H1 (cell line): ENCODE data around the gene FYB2. TPM values are rescaled to one million over a fixed set of nuclear protein-coding genes. Genes with fewer than 3 reads are reported as not detected.

Experiments
- CTCF ChIA-PET: fragments of 300-600 bp; sonication (Branson Sonifier 250); formaldehyde crosslinking; loops from one replicate; lab custom pipeline; 2021; ENCODE audit not compliant: partially characterized antibody; lab: Charles Lee
- POLR2A ChIA-PET: fragments of 300-600 bp; sonication (Branson Sonifier 250); formaldehyde crosslinking; loops from one replicate; lab custom pipeline; 2021; ENCODE audit warnings: inconsistent platforms; ENCODE audit not compliant: partially characterized antibody; lab: Charles Lee
- DNase-seq, 2 experiments: peaks; one replicate each; pipeline versions ENCODE4 v3.0.0 to v3.0.0-alpha.2; 2010 to 2022; ENCODE audit warnings: low spot score in 2 of 2, low read depth in 1 of 2, mixed read lengths in 1 of 2
- FAIRE-seq: peaks from 2 replicates; lab custom pipeline; 2011; peaks lifted over from hg19 to GRCh38; lab: Jason Lieb, UNC
- H2AFZ ChIP-seq: 2 replicates; pipeline ENCODE4 v1.8.1; 2012; ENCODE audit warnings: low read length, inconsistent platforms
- H2AK5ac ChIP-seq: 2 replicates; pipeline ENCODE4 v1.6.1; 2013; ENCODE audit warnings: low read depth, low read length
- H2BK120ac ChIP-seq: replicated peaks from 2 replicates; pipeline ENCODE3; 2013; ENCODE audit warnings: low read depth, low read length, inconsistent platforms
- H2BK12ac ChIP-seq: 2 replicates; pipeline ENCODE4 v1.6.1; 2013; ENCODE audit warnings: low read depth, low read length
- H2BK15ac ChIP-seq: 2 replicates; pipeline ENCODE4 v1.6.1; 2013; ENCODE audit warnings: low read length
- H2BK20ac ChIP-seq: 2 replicates; pipeline ENCODE4 v1.6.1; 2013; ENCODE audit warnings: low read length
- H2BK5ac ChIP-seq: 2 replicates; pipeline ENCODE4 v1.6.1; 2013; ENCODE audit warnings: low read depth, low read length
- H3K14ac ChIP-seq: 2 replicates; pipeline ENCODE4 v1.6.1; 2013; ENCODE audit warnings: inconsistent platforms; ENCODE audit not compliant: insufficient read length
- H3K18ac ChIP-seq: 2 replicates; pipeline ENCODE4 v1.6.1; 2013; ENCODE audit warnings: low read length; ENCODE audit errors: extremely low read depth
- H3K23ac ChIP-seq: 2 replicates; pipeline ENCODE4 v1.6.1; 2013; ENCODE audit warnings: inconsistent platforms; ENCODE audit not compliant: insufficient read length
- H3K23me2 ChIP-seq: 2 replicates; pipeline ENCODE4 v1.6.1; 2013; ENCODE audit warnings: low read depth, low read length
- H3K27ac ChIP-seq: 2 replicates; pipeline ENCODE4 v1.6.1; 2011; ENCODE audit warnings: low read depth, low read length, inconsistent platforms
- H3K27me3 ChIP-seq, 4 experiments: replicated peaks in 1 of 4; 1 replicate in 1 of 4; 2 replicates in 3 of 4; pipeline versions ENCODE4 v1.6.1 to v1.8.1; 2011 to 2013; ENCODE audit warnings: low read length in 3 of 4, mild to moderate bottlenecking in 3 of 4, inconsistent platforms in 2 of 4, mixed read lengths in 2 of 4, moderate library complexity in 1 of 4; ENCODE audit not compliant: control insufficient read depth in 3 of 4, insufficient read depth in 3 of 4; ENCODE audit errors: extremely low read depth in 1 of 4
- H3K36me3 ChIP-seq, 4 experiments: 2 replicates each; pipeline versions ENCODE4 v1.6.1 to v1.8.1; 2011 to 2013; ENCODE audit warnings: mild to moderate bottlenecking in 4 of 4, low read length in 3 of 4, moderate library complexity in 2 of 4, control low read depth in 1 of 4, inconsistent platforms in 1 of 4; ENCODE audit not compliant: insufficient read depth in 4 of 4, control insufficient read depth in 2 of 4
- H3K4ac ChIP-seq: replicated peaks from 2 replicates; pipeline ENCODE3; 2013; ENCODE audit warnings: low read length, low read depth, mixed read lengths, inconsistent platforms; ENCODE audit not compliant: insufficient read length
- H3K4me1 ChIP-seq, 4 experiments: replicated peaks in 1 of 4; 1 replicate in 1 of 4; 2 replicates in 3 of 4; pipeline versions ENCODE4 v1.6.1 to v1.8.1; 2011 to 2013; ENCODE audit warnings: low read length in 3 of 4, inconsistent platforms in 2 of 4, mixed read lengths in 1 of 4; ENCODE audit not compliant: insufficient read depth in 4 of 4, control insufficient read depth in 3 of 4
- H3K4me2 ChIP-seq, 2 experiments: 2 replicates each; pipeline versions ENCODE4 v1.6.1 to v1.8.1; 2011 to 2013; ENCODE audit warnings: low read depth in 2 of 2, low read length in 2 of 2, control low read depth in 1 of 2, inconsistent platforms in 1 of 2, mild to moderate bottlenecking in 1 of 2; ENCODE audit not compliant: insufficient read depth in 1 of 2
- H3K4me3 ChIP-seq, 4 experiments: fragments of 200-600, 300-600 bp in 1 of 4; sonication (generic), shearing (Covaris generic), sonication (Bioruptor Twin) in 1 of 4; 2 replicates each; pipeline versions ENCODE4 v1.5.1 to v1.8.1; 2011 to 2016; ENCODE audit warnings: low read length in 4 of 4, low read depth in 3 of 4, control low read depth in 2 of 4, inconsistent platforms in 2 of 4, mild to moderate bottlenecking in 2 of 4, mixed read lengths in 1 of 4, moderate library complexity in 1 of 4; ENCODE audit not compliant: insufficient read depth in 2 of 4; ENCODE audit errors: extremely low read depth in 1 of 4
- H3K56ac ChIP-seq: replicated peaks from 2 replicates; pipeline ENCODE3; 2013; ENCODE audit warnings: low read depth, mild to moderate bottlenecking, mixed read lengths, low read length, inconsistent platforms; ENCODE audit not compliant: insufficient read length
- H3K79me1 ChIP-seq: 2 replicates; pipeline ENCODE4 v1.6.1; 2013; ENCODE audit warnings: low read depth, low read length, control low read depth
- H3K79me2 ChIP-seq, 2 experiments: 2 replicates each; pipeline versions ENCODE4 v1.6.1 to v1.8.1; 2012 to 2013; ENCODE audit warnings: low read length in 2 of 2, mild to moderate bottlenecking in 2 of 2, inconsistent platforms in 1 of 2; ENCODE audit not compliant: insufficient read depth in 2 of 2, control insufficient read depth in 1 of 2
- H3K9ac ChIP-seq, 4 experiments: replicated peaks in 1 of 4; 1 replicate in 1 of 4; 2 replicates in 3 of 4; pipeline versions ENCODE4 v1.6.1 to v1.8.1; 2011 to 2013; ENCODE audit warnings: low read depth in 3 of 4, low read length in 3 of 4, control low read depth in 2 of 4, mild to moderate bottlenecking in 2 of 4, moderate library complexity in 2 of 4, inconsistent platforms in 1 of 4; ENCODE audit errors: extremely low read depth in 1 of 4
- H3K9me3 ChIP-seq, 2 experiments: 2 replicates each; pipeline versions ENCODE4 v1.6.1 to v1.8.1; 2012 to 2013; ENCODE audit warnings: mild to moderate bottlenecking in 2 of 2, moderate library complexity in 2 of 2, control low read depth in 1 of 2, inconsistent platforms in 1 of 2, low read depth in 1 of 2, low read length in 1 of 2, mixed read lengths in 1 of 2; ENCODE audit not compliant: insufficient read depth in 2 of 2
- H4K20me1 ChIP-seq, 2 experiments: replicated peaks in 1 of 2; 2 replicates each; pipeline versions ENCODE3 to v1.8.1; 2011 to 2013; ENCODE audit warnings: inconsistent platforms in 2 of 2, low read length in 2 of 2, mild to moderate bottlenecking in 1 of 2; ENCODE audit not compliant: insufficient read depth in 2 of 2, control insufficient read depth in 1 of 2
- H4K5ac ChIP-seq: 2 replicates; pipeline ENCODE4 v1.6.1; 2013; ENCODE audit warnings: low read length, low read depth, mixed read lengths, inconsistent platforms; ENCODE audit not compliant: insufficient read length
- H4K8ac ChIP-seq: 2 replicates; pipeline ENCODE4 v1.8.0; 2013; ENCODE audit warnings: mild to moderate bottlenecking, moderate library complexity, low read length, inconsistent platforms; ENCODE audit not compliant: insufficient read depth; ENCODE audit errors: extremely low read depth
- H4K91ac ChIP-seq: replicated peaks from 2 replicates; pipeline ENCODE3; 2013; ENCODE audit warnings: low read length, mixed read lengths, inconsistent platforms; ENCODE audit not compliant: insufficient read length
- BACH1 ChIP-seq: IDR thresholded peaks from 2 replicates; pipeline ENCODE4 v1.6.1; 2012; ENCODE audit warnings: low read length, improper control_type of control experiment
- BRCA1 ChIP-seq: IDR thresholded peaks from 2 replicates; pipeline ENCODE4 v1.6.1; 2012; ENCODE audit warnings: low read depth, low read length, improper control_type of control experiment
- CTBP2 ChIP-seq: IDR thresholded peaks from 2 replicates; pipeline ENCODE4 v1.7.0; 2011; ENCODE audit warnings: borderline replicate concordance, mild to moderate bottlenecking, moderate library complexity, mixed read lengths, low read length; ENCODE audit not compliant: insufficient read depth, insufficient read length
- EGR1 ChIP-seq: IDR thresholded peaks from 2 replicates; pipeline ENCODE4 v1.6.1; 2011; ENCODE audit warnings: low read depth, low read length, borderline replicate concordance
- GABPA ChIP-seq: IDR thresholded peaks from 2 replicates; pipeline ENCODE4 v1.6.1; 2011; ENCODE audit warnings: mild to moderate bottlenecking, low read length, moderate library complexity, borderline replicate concordance; ENCODE audit not compliant: insufficient read depth
- POLR2AphosphoS5 ChIP-seq: IDR thresholded peaks from 2 replicates; pipeline ENCODE4 v1.6.1; 2011; ENCODE audit warnings: low read depth, low read length
- RAD21 ChIP-seq, 2 experiments: IDR thresholded peaks in 1 of 2; conservative IDR thresholded peaks in 1 of 2; 2 replicates each; pipeline ENCODE4 v1.6.1; 2011; ENCODE audit warnings: low read depth in 2 of 2, low read length in 2 of 2, improper control_type of control experiment in 1 of 2, inconsistent platforms in 1 of 2, mild to moderate bottlenecking in 1 of 2, moderate library complexity in 1 of 2
- RXRA ChIP-seq: IDR thresholded peaks from 2 replicates; pipeline ENCODE4 v1.6.1; 2011; ENCODE audit warnings: low read depth, mild to moderate bottlenecking, low read length, moderate library complexity; ENCODE audit not compliant: insufficient read depth
- SIX5 ChIP-seq: IDR thresholded peaks from 2 replicates; pipeline ENCODE4 v1.6.1; 2011; ENCODE audit warnings: mild to moderate bottlenecking, low read depth, low read length
- TCF12 ChIP-seq: IDR thresholded peaks from 2 replicates; pipeline ENCODE4 v1.6.1; 2011; ENCODE audit warnings: low read depth, mild to moderate bottlenecking, low read length
- WGBS, 2 experiments: shearing (Covaris generic) in 1 of 2; methylation state at CpG; one replicate each; pipeline versions ENCODE4 v1.1.6 to v1.1.7; 2013 to 2015; ENCODE audit warnings: low lambda C conversion rate in 2 of 2, mixed read lengths in 2 of 2, inconsistent platforms in 1 of 2, low coverage in 1 of 2, missing lambda C conversion rate in 1 of 2; ENCODE audit not compliant: insufficient replicate concordance in 2 of 2, insufficient coverage in 1 of 2, insufficient read length in 1 of 2; ENCODE audit errors: extremely low coverage in 1 of 2, missing lambda C conversion rate in 1 of 2; 5-methylcytosine and 5-hydroxymethylcytosine counted together
- polyA plus RNA-seq, 7 experiments: library from polyadenylated mRNA; depleted of rRNA in 3 of 7; stranded (reverse) in 5 of 7; unstranded in 2 of 7; fragments of >200 nt in 5 of 7; fragments of 200-250 nt in 2 of 7; gene quantifications; 1 replicate in 5 of 7; 2 replicates in 1 of 7; 4 replicates in 1 of 7; pipeline versions ENCODE4 v1.2.1 to v1.2.3, GENCODE V29; 2011 to 2013; ENCODE audit warnings: missing spikeins in 2 of 7, mixed read lengths in 2 of 7
- total RNA-seq: library from RNA; stranded (reverse); fragmentation: NEBNext Ultra II Directional; extraction: Animal tissue kit (Norgen Biotek cat#: 25700); gene quantifications from 2 replicates; pipeline ENCODE4 v1.2.1, GENCODE V29; 2021

The FYB2 gene
- total and polyA plus RNA-seq, 2 of the 8 experiments (the other 6 are each of a cell fraction or from before 2014, with no cell fraction given): 0.11 to 0.17 TPM

GRCh38 chr1:56864430-56864829, 45.2 kb upstream of the FYB2 start:
- H3K9ac ChIP-seq: no peak overlapping the region
- no peaks in the 10 kb centered on the region for H3K27me3 ChIP-seq
- no peaks in the 10 kb centered on the region for H3K4me1 ChIP-seq
- H2BK5ac ChIP-seq: no peak overlapping the region
- H3K27ac ChIP-seq: no peak overlapping the region
- no peaks in the 10 kb centered on the region for H3K9me3 ChIP-seq
- ChIA-PET POLR2A (no interaction called here), CTCF (no interaction called here)
- no peaks in the 10 kb centered on the region for H3K79me2 ChIP-seq
- WGBS, 2 experiments: 95% methylated on average over 2 of the region's 2 CpGs; no CpG with 5 or more reads in 1 of the 2 experiments
- no peak overlapping the region for H2BK15ac ChIP-seq
- no peak overlapping the region for H4K91ac ChIP-seq
- no peaks in the 10 kb centered on the region for H3K79me1 ChIP-seq
- H3K18ac ChIP-seq: no peak overlapping the region
- no peaks in the 10 kb centered on the region; a peak in 1 of 8 replicates for H3K36me3 ChIP-seq
- no peak overlapping the region for H2BK20ac ChIP-seq
- no peak overlapping the region for H3K4me2 ChIP-seq
- H2BK120ac ChIP-seq: no peak overlapping the region
- H3K23me2 ChIP-seq: no peaks in the 10 kb centered on the region
- no peak for FAIRE-seq
- no peaks in the 10 kb centered on the region for H4K20me1 ChIP-seq
- H3K4ac ChIP-seq: no peak overlapping the region
- TF ChIP-seq CTBP2 (no peak), EGR1 (no peak), POLR2AphosphoS5 (no peak), RXRA (no peak), BRCA1 (no peak), BACH1 (no peak), RAD21 (IDR thresholded peaks at IDR 0.05 in 1 of 2, conservative IDR thresholded peaks at IDR 0.05 in 1 of 2; ENCODE audit: low read depth in 2 of 2, low read length in 2 of 2) (no peak), GABPA (no peak), TCF12 (no peak), SIX5 (no peak)
- no peak overlapping the region for H2AK5ac ChIP-seq
- no peak for DNase-seq
- H2AFZ ChIP-seq: no peak overlapping the region
- H2BK12ac ChIP-seq: no peak overlapping the region
- no peak overlapping the region for H4K5ac ChIP-seq
- H3K14ac ChIP-seq: no peak overlapping the region
- no peak overlapping the region for H4K8ac ChIP-seq
- no peak overlapping the region for H3K4me3 ChIP-seq
- no peak overlapping the region for H3K23ac ChIP-seq
- no peak overlapping the region for H3K56ac ChIP-seq
